ENCODE results near the gene ZP2.

GRCh38 chr16:21184834-21185233 lies 26.5 kb downstream of the ZP2 start:
- TF ChIP-seq PATZ1 (CRISPR knock-in tag; IDR thresholded peaks at IDR 0.05; ENCODE audit: borderline replicate concordance) = no peak
- no peak for TF ChIP-seq POU6F1 (CRISPR knock-in tag; IDR thresholded peaks at IDR 0.05; ENCODE audit: borderline replicate concordance, low read depth)
- TF ChIP-seq RARB (CRISPR knock-in tag; IDR thresholded peaks at IDR 0.05) = no peak
- TF ChIP-seq CSDC2 (CRISPR knock-in tag; IDR thresholded peaks at IDR 0.05) = no peak
- TF ChIP-seq CREB5 (CRISPR knock-in tag; IDR thresholded peaks at IDR 0.05; ENCODE audit: low read depth) = no peak
- TF ChIP-seq ZFP30 (CRISPR knock-in tag; IDR thresholded peaks at IDR 0.05) = no peak
- TF ChIP-seq GLIS3 (CRISPR knock-in tag; IDR thresholded peaks at IDR 0.05) = no peak
- no peak for TF ChIP-seq ZNF70 (CRISPR knock-in tag; IDR thresholded peaks at IDR 0.05)
- TF ChIP-seq BACH2 (CRISPR knock-in tag; IDR thresholded peaks at IDR 0.05; ENCODE audit: borderline replicate concordance) = no peak
- no peak for TF ChIP-seq ZC3H10 (CRISPR knock-in tag; IDR thresholded peaks at IDR 0.05)
- no peak for TF ChIP-seq ZNF8 (CRISPR knock-in tag; IDR thresholded peaks at IDR 0.05)
- TF ChIP-seq ESRRG (CRISPR knock-in tag; IDR thresholded peaks at IDR 0.05) = no peak
